Fibroblast of mammary gland (primary cell): ENCODE data around the gene NRXN3.
A peak's percentile ranks its signal among the peaks of the same experiment; 100 is the strongest.

Experiments
- DNase-seq: peaks from one replicate; pipeline ENCODE4 v3.0.0-alpha.2; 2010; ENCODE audit warnings: low read depth
- H3K4me3 ChIP-seq: 2 replicates; pipeline ENCODE4 v1.5.1; 2011; ENCODE audit warnings: low read depth, mild to moderate bottlenecking, low read length, moderate library complexity; ENCODE audit not compliant: control insufficient read depth
- TF ChIP-seq, protein P1 (sequence below): conservative IDR thresholded peaks from 2 replicates; pipeline ENCODE4 v1.5.1; 2011; ENCODE audit warnings: low read depth, low read length, inconsistent platforms; ENCODE audit not compliant: control insufficient read depth, insufficient read depth

Gene NRXN3

GRCh38 chr14:78835909-78836308 is 665.7 kb downstream of the NRXN3 start:
- TF ChIP-seq, protein P1, sequence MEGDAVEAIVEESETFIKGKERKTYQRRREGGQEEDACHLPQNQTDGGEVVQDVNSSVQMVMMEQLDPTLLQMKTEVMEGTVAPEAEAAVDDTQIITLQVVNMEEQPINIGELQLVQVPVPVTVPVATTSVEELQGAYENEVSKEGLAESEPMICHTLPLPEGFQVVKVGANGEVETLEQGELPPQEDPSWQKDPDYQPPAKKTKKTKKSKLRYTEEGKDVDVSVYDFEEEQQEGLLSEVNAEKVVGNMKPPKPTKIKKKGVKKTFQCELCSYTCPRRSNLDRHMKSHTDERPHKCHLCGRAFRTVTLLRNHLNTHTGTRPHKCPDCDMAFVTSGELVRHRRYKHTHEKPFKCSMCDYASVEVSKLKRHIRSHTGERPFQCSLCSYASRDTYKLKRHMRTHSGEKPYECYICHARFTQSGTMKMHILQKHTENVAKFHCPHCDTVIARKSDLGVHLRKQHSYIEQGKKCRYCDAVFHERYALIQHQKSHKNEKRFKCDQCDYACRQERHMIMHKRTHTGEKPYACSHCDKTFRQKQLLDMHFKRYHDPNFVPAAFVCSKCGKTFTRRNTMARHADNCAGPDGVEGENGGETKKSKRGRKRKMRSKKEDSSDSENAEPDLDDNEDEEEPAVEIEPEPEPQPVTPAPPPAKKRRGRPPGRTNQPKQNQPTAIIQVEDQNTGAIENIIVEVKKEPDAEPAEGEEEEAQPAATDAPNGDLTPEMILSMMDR, result no peak
- no peak overlapping the region for H3K4me3 ChIP-seq
- DNase-seq, result no peak

- peak; percentile 73 for DNase-seq
- no peak overlapping the region for H3K4me3 ChIP-seq
- TF ChIP-seq, protein P1, result peak; percentile 59
Measured at GRCh38 chr14:78836777-78837176, 666.6 kb downstream of the NRXN3 start.

- TF ChIP-seq, protein P1, result no peak
- DNase-seq, result no peak
- H3K4me3 ChIP-seq, result no peak overlapping the region
Measured at GRCh38 chr14:78838959-78839358, 668.8 kb downstream of the NRXN3 start.

DNA sequence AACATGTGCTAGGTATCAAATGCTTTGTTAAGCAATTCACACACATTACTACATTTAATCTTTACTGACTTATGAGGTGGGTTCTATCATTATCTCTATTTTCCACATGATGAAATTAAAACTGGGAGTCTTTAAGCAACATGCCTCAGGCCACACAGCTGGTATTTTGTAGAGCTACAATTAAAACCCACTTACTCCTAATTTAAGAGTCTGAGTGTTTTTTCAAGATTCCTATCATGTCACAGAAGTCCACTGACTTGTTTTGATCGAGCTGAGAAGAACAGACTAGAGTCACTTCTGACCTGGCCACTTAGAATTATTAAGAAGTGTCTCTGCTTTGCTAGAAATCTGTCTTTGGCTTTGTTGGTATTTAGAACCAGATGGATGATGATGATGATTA is 670.7 kb downstream of the NRXN3 start:
- H3K4me3 ChIP-seq, result no peak overlapping the region
- DNase-seq, result no peak
- TF ChIP-seq, protein P1, result no peak

- DNase-seq, result no peak
- TF ChIP-seq, protein P1, result no peak
- H3K4me3 ChIP-seq, result no peak overlapping the region
Measured at GRCh38 chr14:78847801-78848200, 677.6 kb downstream of the NRXN3 start.

DNA sequence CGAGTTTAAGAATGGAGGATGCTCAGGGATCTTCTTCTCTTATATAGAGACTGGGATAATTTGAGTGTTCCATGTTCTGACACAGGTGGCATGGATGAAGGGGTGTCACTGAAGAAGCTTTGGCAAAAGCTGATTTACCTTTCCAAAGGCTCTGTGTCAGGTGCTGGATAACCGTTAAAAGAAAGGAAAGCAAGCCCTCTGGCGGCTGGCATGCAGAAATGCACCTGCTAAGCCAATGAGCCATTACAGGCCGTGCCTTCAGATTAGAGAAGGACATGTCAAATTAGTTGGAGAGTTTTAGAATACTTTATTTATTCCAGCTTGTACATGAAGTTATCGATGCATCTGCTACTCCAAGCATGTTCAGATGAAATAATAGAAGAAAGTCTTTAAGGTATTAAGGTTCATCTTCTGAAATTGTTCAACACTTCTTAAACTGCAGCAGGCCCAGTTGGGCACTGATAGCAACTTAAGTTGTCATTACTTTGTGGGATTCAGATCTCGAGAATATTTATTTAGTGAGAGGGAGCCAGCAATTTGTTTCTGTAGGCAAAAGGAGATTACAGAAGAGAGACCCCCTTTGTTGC is 678.2 kb downstream of the NRXN3 start:
- H3K4me3 ChIP-seq, result no peak overlapping the region
- DNase-seq, result peak; percentile 30
- TF ChIP-seq, protein P1, result peak; percentile 84

GRCh38 chr14:78849952-78850351 is 679.8 kb downstream of the NRXN3 start:
- DNase-seq, result no peak
- H3K4me3 ChIP-seq, result no peak overlapping the region
- TF ChIP-seq, protein P1, result no peak
